Adipose tissue (tissue), 3 donors: ENCODE results near the gene ZRANB3. TPM values are rescaled to one million over a fixed set of nuclear protein-coding genes. Genes with fewer than 3 reads are reported as not detected.
"Not testable (repeated sequence)": the region's sequence is repeated elsewhere in the genome, so short reads cannot be mapped to it uniquely, and the experiment has no call there.

Experiments used
- H3K27ac ChIP-seq: one replicate; pipeline ENCODE4 v1.5.1; 2013; ENCODE audit warnings: low read depth, low read length
- WGBS, 3 donors: extraction: QIAGEN DNeasy Blood & Tissue Kit; methylation state at CpG; one replicate each; pipeline ENCODE4 v1.1.7; 2013; 5-methylcytosine and 5-hydroxymethylcytosine counted together
- polyA plus RNA-seq, 3 donors: library from polyadenylated mRNA; stranded (reverse); fragments of 200-250 nt; gene quantifications; one replicate each; pipeline ENCODE4 v1.2.3, GENCODE V29; 2013
- donor health status: healthy with polysubstance abuse.
- donor health status: Bipolar disorder and iron deficiency.
- donor health status: healthy.

The ZRANB3 gene
- polyA plus RNA-seq, 3 donors: 1.5 to 2.7 (median 2.0) TPM

DNA sequence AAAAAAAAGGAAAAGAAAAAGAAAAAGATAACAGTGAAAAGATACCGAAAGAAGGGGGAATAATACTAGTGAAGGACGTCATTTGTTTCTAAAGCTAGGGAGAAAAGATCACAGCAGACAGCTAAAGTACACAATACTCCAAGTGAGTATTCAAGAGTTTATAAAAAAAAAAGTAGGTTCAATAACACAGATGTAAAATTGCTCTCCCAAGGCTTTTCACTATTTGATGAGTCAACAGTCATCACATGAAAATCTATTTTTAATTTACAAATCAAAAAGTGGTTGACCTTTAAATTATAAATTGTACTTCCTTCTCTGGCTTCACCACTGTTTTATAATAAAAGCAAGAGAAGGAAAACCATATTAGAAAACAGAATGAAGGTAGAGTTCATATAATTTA is 144.0 kb downstream of the ZRANB3 start:
- 74 to 96% (median 95%) methylated on average over 2 of the region's 2 CpGs for WGBS, 3 donors
- no peak overlapping the region for H3K27ac ChIP-seq

DNA sequence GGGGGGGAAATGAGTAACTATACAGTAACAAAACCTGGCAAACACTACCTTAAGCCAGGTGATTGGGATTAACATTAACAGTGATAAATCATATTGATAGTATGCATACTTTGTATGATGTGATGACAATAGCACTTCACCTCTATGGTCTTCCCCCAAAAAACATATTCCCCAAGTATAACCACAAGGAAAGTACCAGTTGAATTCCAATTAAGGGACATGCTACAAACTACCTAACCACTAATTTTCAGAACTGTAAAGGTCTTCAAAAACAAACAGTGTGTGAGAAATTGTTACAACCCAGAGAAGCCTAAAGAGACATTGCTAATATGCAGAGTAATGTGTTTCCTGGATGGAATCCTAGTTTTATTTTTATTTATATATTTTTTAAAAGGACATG is 152.4 kb downstream of the ZRANB3 start:
- H3K27ac ChIP-seq: no peak overlapping the region

DNA sequence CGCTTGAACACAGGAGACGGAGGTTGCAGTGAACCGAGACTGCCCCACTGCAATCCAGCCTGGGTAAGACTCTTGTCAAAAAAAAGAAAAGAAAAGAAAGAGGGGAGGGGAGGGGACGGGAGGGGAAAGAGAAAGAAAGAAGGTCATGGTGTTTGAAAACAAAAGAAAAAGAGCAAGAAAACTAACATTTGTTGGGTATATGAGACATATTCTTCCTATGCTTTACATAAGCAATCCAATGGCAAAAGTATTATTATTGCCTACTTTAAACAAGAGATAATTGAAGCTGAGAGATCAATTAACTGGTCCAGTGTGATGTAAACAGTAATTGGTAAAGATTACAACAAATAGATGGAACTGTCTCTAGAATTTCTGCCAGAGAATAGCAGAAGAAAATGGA is 157.3 kb downstream of the ZRANB3 start:
- no peak overlapping the region for H3K27ac ChIP-seq
- WGBS, 3 donors: 93 to 96% (median 93%) methylated on average over 3 to 4 of the region's 4 CpGs

DNA sequence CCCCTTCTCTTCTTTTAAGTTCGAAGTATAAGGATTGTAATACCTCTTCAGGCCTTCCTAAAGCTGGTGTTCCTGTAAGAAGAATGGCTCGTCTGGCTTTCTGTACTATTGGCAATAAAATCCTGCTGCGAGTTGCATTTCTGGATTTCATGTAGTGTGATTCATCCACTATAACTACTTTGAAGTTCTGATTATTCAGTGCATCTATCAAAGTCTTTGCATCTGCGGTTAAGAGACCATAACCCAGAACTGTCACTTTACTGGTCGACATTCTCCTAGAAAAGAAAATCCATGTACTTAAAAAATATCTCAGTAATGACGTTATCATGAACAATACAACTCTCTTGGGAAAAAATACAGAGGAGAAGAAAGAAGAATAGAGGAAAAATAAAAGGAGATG is 181.1 kb downstream of the ZRANB3 start:
- no peak overlapping the region for H3K27ac ChIP-seq
- 89 to 92% (median 89%) methylated on average over 6 of the region's 6 CpGs for WGBS, 3 donors

DNA sequence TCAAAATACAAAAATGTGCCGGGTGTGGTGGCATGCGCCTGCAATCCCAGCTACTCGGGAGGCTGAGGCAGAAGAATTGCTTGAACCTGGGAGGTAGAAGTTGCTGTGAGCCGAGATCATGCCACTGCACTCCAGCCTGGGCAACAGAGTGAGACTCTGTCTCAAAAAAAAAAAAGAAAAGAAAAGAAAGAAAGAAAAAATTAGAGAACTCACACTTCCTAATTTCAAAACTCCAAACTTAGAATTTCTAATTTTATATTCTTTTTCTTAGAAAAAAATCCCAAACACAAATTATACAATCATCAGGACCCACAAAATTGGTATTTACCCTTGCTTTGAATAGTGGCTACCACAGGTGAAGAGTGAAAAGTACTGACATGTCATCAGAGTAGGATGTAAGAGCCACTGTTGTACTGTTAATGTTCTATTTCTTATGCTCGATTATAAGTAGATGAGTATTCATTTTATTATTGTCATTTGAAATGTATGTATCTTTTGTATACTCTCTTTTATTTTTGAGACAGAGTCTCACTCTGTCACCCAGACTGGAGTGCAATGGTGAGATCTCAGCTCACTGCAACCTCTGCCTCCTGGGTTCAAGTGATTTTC is 182.8 kb downstream of the ZRANB3 start:
- WGBS, 3 donors: 95 to 98% (median 97%) methylated on average over 5 of the region's 5 CpGs
- H3K27ac ChIP-seq: not testable (repeated sequence)

DNA sequence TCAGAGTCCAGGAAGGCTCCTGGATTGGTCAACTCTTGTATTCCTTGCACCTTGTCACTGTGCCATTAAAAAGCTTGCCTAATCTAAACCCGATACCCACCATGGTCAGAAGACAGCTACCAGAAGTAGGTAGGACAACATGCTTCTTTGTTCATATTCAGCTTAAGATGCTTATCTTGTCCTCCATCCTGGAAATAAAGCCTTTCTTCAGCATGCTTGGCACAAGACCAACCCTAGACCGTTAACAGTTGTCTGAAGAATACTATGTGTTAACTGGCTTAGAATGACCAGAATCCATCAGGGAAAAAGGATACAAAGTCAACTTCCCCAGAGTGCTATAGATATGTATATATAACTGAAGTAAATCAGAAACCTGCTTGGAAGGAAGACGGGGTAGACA is 193.9 kb downstream of the ZRANB3 start:
- H3K27ac ChIP-seq: no peak overlapping the region
- WGBS, 3 donors: 75 to 89% (median 82%) methylated on average over 3 of the region's 3 CpGs

DNA sequence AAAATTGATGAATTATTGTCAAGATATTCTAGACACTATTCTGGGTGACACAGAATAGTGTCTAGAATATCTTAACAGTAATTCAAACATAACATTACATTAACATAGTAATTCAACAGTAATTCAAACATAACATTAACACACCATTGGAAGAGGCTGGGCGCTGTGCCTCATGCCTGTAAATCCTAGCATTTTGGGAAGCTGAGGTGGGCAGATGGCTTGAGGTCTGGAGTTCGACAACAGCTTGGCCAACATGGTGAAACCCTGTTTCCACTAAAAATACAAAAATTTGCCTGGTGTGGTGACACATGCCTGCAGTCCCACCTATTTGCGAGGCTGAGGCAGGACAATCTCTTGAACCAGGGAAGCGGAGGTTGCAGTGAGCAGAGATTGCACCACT is 195.8 kb downstream of the ZRANB3 start:
- H3K27ac ChIP-seq: no peak overlapping the region
- 96 to 98% (median 96%) methylated on average over 4 of the region's 4 CpGs for WGBS, 3 donors

DNA sequence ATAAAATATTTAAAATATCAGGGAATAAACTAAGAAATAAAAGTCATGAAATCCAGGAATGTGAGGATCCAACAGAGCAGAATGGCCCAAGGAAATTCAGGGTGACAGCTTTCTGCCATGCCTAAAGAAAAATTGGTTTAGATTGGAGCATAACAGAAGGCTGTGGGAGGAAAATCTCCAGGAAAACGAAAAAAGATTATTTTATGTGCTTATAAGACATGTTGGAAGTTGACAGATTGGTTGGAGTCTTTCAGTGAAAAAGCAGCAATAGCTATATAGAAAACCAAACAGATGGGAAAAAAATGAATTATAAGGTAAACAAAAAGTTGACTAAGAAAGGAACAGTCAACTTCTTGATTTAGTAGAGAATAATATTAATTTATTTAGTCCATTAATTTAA is 203.9 kb downstream of the ZRANB3 start:
- 71 to 81% (median 76%) methylated on average over 1 of the region's 1 CpG for WGBS, 3 donors

DNA sequence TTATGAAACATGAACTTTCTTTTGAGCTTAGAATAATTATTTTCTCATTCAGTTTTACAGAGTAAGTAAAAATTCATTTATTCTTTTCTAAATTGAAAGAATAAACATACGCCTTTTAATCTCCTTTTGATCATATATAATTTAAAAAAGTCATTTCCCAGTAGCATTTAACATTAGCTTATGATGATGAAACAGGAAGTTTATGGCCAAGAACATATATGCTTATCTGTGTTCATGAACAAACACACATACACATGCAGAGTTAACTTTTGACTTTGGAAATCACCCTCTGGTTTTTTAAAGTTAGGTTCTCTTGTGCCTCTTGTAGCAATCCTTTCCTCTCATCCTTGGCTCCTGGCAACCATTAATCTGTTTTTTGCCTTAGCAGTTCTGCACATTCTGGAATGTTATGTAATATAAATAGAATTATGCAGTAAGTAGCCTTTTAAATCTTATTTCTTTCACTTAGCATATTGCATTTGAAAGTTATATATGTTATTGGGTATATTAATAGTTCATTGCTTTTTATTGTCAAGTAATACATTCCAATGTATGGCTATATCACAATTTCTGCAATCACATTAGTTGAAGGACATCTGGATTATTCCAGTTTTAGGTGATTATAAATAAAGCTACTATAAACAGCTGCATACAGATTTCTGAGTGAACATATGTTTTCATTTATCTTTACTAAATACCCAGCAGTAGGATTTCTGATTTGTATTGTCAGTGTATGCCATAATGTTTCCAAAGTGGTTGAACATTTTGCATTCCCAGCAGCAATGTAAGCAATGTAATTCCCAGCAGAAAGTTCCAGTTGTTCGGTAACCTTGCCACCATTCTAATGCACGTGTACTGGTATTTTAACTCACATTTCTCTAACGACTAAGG is 210.3 kb downstream of the ZRANB3 start:
- WGBS, 3 donors: 88 to 90% (median 89%) methylated on average over 4 of the region's 4 CpGs
- H3K27ac ChIP-seq: no peak overlapping the region

More for the DNA sequence above, 203.9 kb downstream of the ZRANB3 start:
- H3K27ac ChIP-seq: no peak overlapping the region

DNA sequence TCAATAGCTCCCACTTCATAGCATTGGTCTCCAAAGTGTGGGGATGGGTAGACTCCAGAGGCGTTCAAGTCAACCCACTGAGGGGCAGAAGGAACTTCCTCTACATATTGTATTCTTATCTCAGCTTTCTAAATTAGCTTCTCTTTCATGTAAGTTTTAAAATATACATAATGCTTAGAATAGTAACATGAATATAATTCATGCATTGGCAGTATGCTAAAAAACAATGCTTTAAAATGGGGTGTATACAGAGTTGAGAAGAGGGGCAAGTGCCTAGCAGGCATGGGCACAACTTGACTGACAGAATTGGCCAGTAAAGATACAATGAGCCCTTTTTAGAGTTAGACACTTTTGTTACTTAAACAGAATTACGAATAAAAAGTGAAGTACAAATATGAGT is 212.2 kb downstream of the ZRANB3 start:
- 91 to 95% (median 92%) methylated on average over 2 of the region's 2 CpGs for WGBS, 3 donors
- H3K27ac ChIP-seq: no peak overlapping the region

DNA sequence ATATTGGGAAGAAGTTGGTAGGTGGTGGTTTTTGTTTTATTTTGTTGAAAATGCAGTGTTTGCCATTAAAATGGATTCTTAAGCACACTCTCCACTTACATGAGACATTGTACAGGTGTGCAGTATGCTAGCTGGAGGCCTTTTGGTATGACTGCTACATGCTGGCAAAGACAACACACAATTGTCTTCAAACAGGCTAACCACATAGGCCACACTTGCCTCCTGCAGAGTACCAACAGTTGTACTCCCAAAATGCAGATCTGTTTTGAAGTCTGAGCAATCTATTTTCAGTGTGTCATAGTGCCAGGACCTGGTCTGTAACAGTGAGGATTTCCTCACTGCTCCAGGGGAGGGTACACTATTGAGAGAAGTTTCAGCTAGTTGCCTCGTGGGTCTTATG is 213.6 kb downstream of the ZRANB3 start:
- H3K27ac ChIP-seq: no peak overlapping the region
- WGBS, 3 donors: 77 to 80% (median 80%) methylated on average over 1 of the region's 1 CpG

DNA sequence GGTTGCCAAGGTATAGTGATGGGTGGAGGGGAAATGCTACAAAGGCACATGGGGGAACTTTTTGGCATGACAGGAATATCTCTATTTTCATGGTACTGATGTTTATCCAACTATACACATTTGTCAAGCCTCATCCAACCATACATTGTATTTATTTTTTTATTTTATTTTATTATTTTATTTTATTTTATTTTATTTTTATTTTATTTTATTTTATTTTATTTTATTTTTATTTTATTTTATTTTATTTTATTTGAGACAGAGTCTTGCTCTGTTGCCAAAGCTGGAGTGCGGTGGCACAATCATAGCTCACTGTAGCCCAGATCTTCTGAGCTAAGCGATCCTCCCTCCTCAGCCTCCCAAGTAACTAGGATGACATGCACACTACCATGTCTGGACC is 219.1 kb downstream of the ZRANB3 start:
- 95 to 98% (median 98%) methylated on average over 2 of the region's 2 CpGs for WGBS, 3 donors
- H3K27ac ChIP-seq: no peak overlapping the region

DNA sequence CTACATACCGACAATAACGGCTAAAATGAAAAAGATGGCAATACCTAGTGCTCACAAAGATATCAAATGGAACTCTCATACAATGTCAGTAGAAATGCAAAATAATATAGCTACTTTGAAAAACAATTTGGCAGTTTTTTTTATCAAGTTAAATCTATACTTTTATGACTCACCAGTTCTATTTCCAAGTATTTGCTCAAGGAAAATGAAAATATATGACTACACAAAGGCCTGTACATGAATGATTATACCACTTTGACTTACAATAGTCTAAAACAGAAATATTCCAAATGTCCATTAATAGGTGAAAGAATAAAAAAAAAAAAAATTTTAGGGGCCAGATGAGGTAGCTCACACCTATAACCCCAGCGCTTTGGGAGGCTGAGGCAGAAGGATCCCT is 219.8 kb downstream of the ZRANB3 start:
- no peak overlapping the region for H3K27ac ChIP-seq
- WGBS, 3 donors: 98 to 100% (median 99%) methylated on average over 3 of the region's 3 CpGs

DNA sequence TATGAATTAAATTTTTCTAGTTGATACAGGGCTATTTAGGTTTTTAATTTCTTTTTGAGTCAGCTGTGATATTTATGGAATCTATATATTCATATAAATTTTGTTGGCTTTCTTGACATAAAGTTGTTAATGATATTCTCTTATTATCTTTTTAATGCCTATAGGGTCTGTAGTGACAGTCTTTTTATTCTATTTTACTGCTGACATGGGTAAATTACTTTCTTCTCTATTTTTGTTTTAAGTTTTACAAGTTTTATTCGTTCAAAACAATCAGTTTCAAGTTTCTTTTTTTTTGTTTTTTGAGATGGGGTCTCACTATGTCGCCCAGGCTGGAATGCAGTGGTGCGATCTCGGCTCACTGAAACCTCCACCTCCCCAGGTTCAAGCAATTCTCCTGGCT is 226.3 kb downstream of the ZRANB3 start:
- 97% methylated on average over 4 of the region's 4 CpGs for WGBS, 3 donors
- no peak overlapping the region for H3K27ac ChIP-seq

DNA sequence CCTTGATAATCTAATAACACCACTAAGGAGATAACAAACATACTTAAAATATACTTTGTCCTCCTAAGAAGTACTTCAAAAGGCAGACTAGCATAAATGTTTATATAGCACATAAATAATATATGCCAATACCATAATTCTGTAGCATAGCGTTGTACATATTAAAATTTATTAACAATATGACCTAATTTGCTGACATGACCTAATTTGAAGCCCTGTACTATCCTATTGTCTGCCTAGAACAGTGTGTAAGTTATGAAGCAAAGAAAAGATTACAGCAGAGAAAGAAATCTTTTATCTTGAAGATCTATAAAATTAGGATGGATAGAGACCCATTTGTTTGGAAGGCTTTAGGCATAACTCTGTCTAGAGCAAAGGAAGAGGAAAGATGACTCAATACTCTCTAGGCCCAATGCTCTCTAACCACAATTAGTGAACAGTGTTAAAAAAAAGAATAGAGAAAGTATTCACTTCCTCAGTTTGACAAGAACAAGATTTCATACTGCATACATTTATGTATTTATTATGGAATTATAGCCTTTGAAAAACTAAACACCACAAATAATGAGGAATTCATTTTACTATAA is 231.3 kb downstream of the ZRANB3 start:
- WGBS, 3 donors: 87 to 94% (median 94%) methylated on average over 1 of the region's 1 CpG
- no peak overlapping the region for H3K27ac ChIP-seq

DNA sequence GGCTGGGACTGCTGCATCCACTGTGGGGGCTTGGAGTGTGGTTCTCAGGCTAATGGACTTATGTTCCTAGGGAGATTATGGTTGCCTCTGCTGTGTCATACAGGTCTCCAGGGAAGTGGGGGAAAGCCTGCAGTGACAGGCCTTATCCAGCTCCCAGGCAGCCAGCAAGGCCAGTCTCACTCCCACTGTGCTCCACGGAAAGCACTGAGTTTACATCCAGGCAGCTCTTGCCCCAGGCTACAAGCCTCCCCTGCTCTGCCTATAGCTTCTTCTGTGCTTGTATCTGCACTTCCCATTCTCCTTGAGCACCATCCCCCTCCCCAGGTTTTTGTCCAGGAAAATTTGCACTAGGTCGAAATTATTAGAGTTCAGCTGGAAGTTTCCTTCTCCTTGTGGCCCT is 231.9 kb downstream of the ZRANB3 start:
- no peak overlapping the region for H3K27ac ChIP-seq
- 88 to 97% (median 91%) methylated on average over 2 of the region's 2 CpGs for WGBS, 3 donors

DNA sequence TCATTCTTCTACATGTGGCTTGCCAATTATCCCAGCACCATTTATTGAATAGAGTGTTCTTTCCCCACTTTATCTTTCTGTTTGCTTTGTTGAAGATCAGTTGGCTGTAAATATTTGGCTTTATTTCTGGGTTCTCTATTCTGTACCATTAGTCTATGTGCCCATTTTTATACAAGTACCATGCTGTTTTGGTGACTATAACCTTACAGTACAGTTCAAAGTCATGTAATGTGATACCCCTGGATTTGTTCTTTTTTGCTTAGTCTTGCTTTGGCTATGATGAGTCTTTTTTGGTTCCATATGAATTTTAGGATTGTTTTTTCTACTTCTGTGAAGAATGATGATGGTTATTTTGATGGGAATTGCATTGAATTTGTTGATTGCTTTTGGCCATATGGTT is 243.9 kb downstream of the ZRANB3 start:
- H3K27ac ChIP-seq: not testable (repeated sequence)

DNA sequence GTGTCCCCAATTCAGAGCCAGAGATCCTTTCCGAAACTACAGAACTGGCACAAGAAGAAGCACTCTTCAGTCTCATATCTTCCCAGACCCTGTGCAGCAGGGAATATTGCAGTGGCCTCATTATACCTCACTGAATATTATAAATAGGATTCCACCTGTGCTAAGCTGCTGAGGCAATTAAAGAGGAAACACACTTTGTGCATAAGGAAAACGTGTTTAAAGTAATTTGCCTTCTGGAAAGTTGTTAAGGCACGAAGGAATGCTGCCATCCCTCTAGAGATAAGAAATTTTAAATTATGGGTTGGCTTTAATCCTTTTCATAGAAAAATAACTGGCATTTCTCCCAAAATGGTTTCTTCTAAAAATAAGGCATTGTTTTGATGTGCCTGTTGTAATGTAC is 245.6 kb downstream of the ZRANB3 start:
- 62 to 82% (median 72%) methylated on average over 3 of the region's 3 CpGs for WGBS, 3 donors

DNA sequence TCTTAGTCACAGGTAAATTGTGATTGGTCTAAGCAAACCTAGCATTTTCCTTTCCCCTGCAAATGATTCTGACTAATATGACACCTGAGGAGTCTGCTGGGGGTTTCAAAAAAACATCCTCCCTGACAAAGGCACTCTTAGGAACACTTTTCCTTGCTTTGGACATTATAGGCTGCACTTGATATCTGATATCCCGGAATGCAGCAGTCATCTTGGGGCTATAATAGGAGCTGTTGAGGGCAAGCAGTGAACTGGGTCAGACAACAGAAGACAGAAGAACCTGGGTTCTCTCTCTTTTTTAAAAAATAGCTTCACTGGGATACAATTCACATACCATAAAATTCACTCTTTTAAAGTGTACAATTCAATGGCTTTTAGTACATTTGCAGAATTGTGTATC is 249.6 kb downstream of the ZRANB3 start:
- 91 to 100% (median 97%) methylated on average over 1 of the region's 1 CpG for WGBS, 3 donors
- no peak overlapping the region for H3K27ac ChIP-seq

More for the DNA sequence above, 245.6 kb downstream of the ZRANB3 start:
- no peak overlapping the region for H3K27ac ChIP-seq

DNA sequence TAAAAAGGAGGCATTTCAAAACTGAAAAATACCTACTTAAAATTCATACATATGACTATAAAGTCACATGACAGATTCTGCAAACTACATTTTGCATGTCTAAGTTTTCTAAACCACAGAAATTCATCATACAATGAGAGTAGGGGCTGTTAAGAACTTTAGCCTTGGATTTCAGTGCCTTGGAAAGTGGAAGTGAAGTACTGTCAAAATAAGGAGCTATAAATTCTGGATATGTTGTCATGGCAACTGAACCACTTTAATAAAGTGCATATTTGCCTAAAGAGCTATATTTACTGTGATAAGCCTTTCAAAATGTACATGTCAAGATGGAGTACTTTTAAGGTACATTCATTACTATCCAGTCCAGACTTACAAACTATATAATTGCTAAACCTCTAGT is 251.8 kb downstream of the ZRANB3 start:
- H3K27ac ChIP-seq: no peak overlapping the region
